ENCODE results near the gene GPAT3.
"Not testable (repeated sequence)": the region's sequence is repeated elsewhere in the genome, so short reads cannot be mapped to it uniquely, and the experiment has no call there.

GPAT3 gene

GRCh38 chr4:83535520-83536361 lies at the start of gene GPAT3:
TSS of gene GPAT3 (plus strand) at chr4:83536108. CDS start at chr4:83536623, 515 bp downstream.
- peak; percentile 53 for DNase-seq (ENCODE audit: low read depth)

- DNase-seq (ENCODE audit: low read depth): no peak
Observed at GRCh38 chr4:83486457-83487129, 49.3 kb upstream of the GPAT3 start.

- DNase-seq (ENCODE audit: low read depth): no peak
Observed at GRCh38 chr4:83489711-83490326, 46.1 kb upstream of the GPAT3 start.

- DNase-seq (ENCODE audit: low read depth): peak; percentile 34
Observed at GRCh38 chr4:83490876-83491450, 44.9 kb upstream of the GPAT3 start.

GRCh38 chr4:83496085-83496917 lies 39.6 kb upstream of the GPAT3 start:
- DNase-seq (ENCODE audit: low read depth): not testable (repeated sequence)

- DNase-seq (ENCODE audit: low read depth): no peak
Observed at GRCh38 chr4:83498187-83498586, 37.7 kb upstream of the GPAT3 start.

- not testable (repeated sequence) for DNase-seq (ENCODE audit: low read depth)
Observed at GRCh38 chr4:83501671-83502070, 34.2 kb upstream of the GPAT3 start.

GRCh38 chr4:83503974-83504373 lies 31.9 kb upstream of the GPAT3 start:
- DNase-seq (ENCODE audit: low read depth): no peak

- no peak for DNase-seq (ENCODE audit: low read depth)
Observed at GRCh38 chr4:83504503-83504902, 31.4 kb upstream of the GPAT3 start.

GRCh38 chr4:83504996-83505395 lies 30.9 kb upstream of the GPAT3 start:
- DNase-seq (ENCODE audit: low read depth): no peak

GRCh38 chr4:83509156-83509585 lies 26.7 kb upstream of the GPAT3 start:
- DNase-seq (ENCODE audit: low read depth): peak; percentile 63

GRCh38 chr4:83510442-83510841 lies 25.5 kb upstream of the GPAT3 start:
- DNase-seq (ENCODE audit: low read depth): no peak

GRCh38 chr4:83516042-83516772 lies 19.7 kb upstream of the GPAT3 start:
- DNase-seq (ENCODE audit: low read depth): peak; percentile 48

- DNase-seq (ENCODE audit: low read depth): no peak
Observed at GRCh38 chr4:83522239-83522638, 13.7 kb upstream of the GPAT3 start.

- no peak for DNase-seq (ENCODE audit: low read depth)
Observed at GRCh38 chr4:83527671-83528070, 8.2 kb upstream of the GPAT3 start.

- DNase-seq (ENCODE audit: low read depth): no peak
Observed at GRCh38 chr4:83536362-83537272, 709 bp downstream of the GPAT3 start.

- no peak for DNase-seq (ENCODE audit: low read depth)
Observed at GRCh38 chr4:83542225-83542624, 6.3 kb downstream of the GPAT3 start.

- no peak for DNase-seq (ENCODE audit: low read depth)
Observed at GRCh38 chr4:83546786-83547185, 10.9 kb downstream of the GPAT3 start.

GRCh38 chr4:83548151-83548905 lies 12.4 kb downstream of the GPAT3 start:
- DNase-seq (ENCODE audit: low read depth): peak; percentile 90

Data from EH (cell line).